DND-41 (cell line): ENCODE results near the gene CCDC192.

Experiments
- ATAC-seq: fragments of 200-7000 bp; cut with Tn5 transposase; 3 replicates; pipeline ENCODE4 v1.9.1; 2021; ENCODE audit warnings: low read depth; ENCODE audit not compliant: insufficient read depth
- DNase-seq: peaks from one replicate; pipeline ENCODE4 v3.0.0-alpha.2; 2020
- H2AFZ ChIP-seq: 2 replicates; pipeline ENCODE4 v1.6.0; 2012; ENCODE audit warnings: low read depth, low read length
- H3K27ac ChIP-seq: 2 replicates; pipeline ENCODE4 v1.5.1; 2012; ENCODE audit warnings: low read length, inconsistent platforms
- H3K27me3 ChIP-seq: fragments of 200-600 bp; sonication (generic); 2 replicates; pipeline ENCODE4 v1.6.0; 2012; ENCODE audit warnings: low read length, mild to moderate bottlenecking, inconsistent platforms; ENCODE audit not compliant: insufficient read depth, poor library complexity
- H3K36me3 ChIP-seq: 2 replicates; pipeline ENCODE4 v1.5.1; 2012; ENCODE audit warnings: low read length, inconsistent platforms; ENCODE audit not compliant: insufficient read depth
- H3K4me1 ChIP-seq: 2 replicates; pipeline ENCODE4 v1.5.1; 2012; ENCODE audit warnings: mild to moderate bottlenecking, low read length; ENCODE audit not compliant: insufficient read depth
- H3K4me2 ChIP-seq: 2 replicates; pipeline ENCODE4 v1.6.0; 2012; ENCODE audit warnings: mild to moderate bottlenecking, moderate library complexity, low read length, inconsistent platforms; ENCODE audit not compliant: insufficient read depth
- H3K4me3 ChIP-seq, 2 experiments: fragments of 200-600 bp in 1 of 2; shearing (Covaris generic) in 1 of 2; 2 replicates each; pipeline ENCODE4 v1.5.1; 2012 to 2016; ENCODE audit warnings: inconsistent platforms in 2 of 2, low read length in 2 of 2, mild to moderate bottlenecking in 2 of 2, low read depth in 1 of 2, moderate library complexity in 1 of 2
- H3K79me2 ChIP-seq: 2 replicates; pipeline ENCODE4 v1.6.0; 2012; ENCODE audit warnings: low read length, inconsistent platforms; ENCODE audit not compliant: insufficient read depth
- H3K9ac ChIP-seq: 2 replicates; pipeline ENCODE4 v1.6.0; 2012; ENCODE audit warnings: low read depth, mild to moderate bottlenecking, inconsistent platforms, low read length, moderate library complexity
- H3K9me3 ChIP-seq: 2 replicates; pipeline ENCODE4 v1.5.1; 2012; ENCODE audit warnings: low read length, moderate library complexity, mild to moderate bottlenecking, inconsistent platforms; ENCODE audit not compliant: insufficient read depth, severe bottlenecking
- H4K20me1 ChIP-seq: 2 replicates; pipeline ENCODE4 v1.6.0; 2012; ENCODE audit warnings: low read length; ENCODE audit not compliant: insufficient read depth
- CTCF ChIP-seq: IDR thresholded peaks from 2 replicates; pipeline ENCODE4 v1.5.1; 2012; ENCODE audit warnings: borderline replicate concordance, low read length, moderate library complexity, mild to moderate bottlenecking; ENCODE audit not compliant: poor library complexity, severe bottlenecking; ENCODE audit errors: extremely low read depth
- EZH2 ChIP-seq: IDR thresholded peaks from 3 replicates; pipeline ENCODE4 v1.6.1; 2012; ENCODE audit warnings: borderline replicate concordance, low read depth, mild to moderate bottlenecking, moderate library complexity, low read length, inconsistent platforms; ENCODE audit not compliant: severe bottlenecking

The CCDC192 gene

GRCh38 chr5:127834554-127834953 lies 131.4 kb downstream of the CCDC192 start:
- Histone ChIP-seq H2AFZ (no peak overlapping the region), H3K27me3 (peaks cover 5% of the 10 kb centered on the region), H3K4me1 (no peaks in the 10 kb centered on the region), H3K27ac (no peak overlapping the region), H3K4me2 (no peak overlapping the region), H3K9ac (no peak overlapping the region), H3K79me2 (no peaks in the 10 kb centered on the region), H4K20me1 (no peaks in the 10 kb centered on the region), H3K36me3 (no peaks in the 10 kb centered on the region), H3K9me3 (no peaks in the 10 kb centered on the region), H3K4me3 (no peak overlapping the region)
- ATAC-seq: no peak
- TF ChIP-seq CTCF (no peak), EZH2 (no peak)
- DNase-seq: no peak

GRCh38 chr5:127838661-127839060 lies 135.5 kb downstream of the CCDC192 start:
- Histone ChIP-seq H3K4me1 (no peaks in the 10 kb centered on the region), H3K27me3 (no peaks in the 10 kb centered on the region), H3K4me2 (no peak overlapping the region), H3K9me3 (no peaks in the 10 kb centered on the region), H4K20me1 (no peaks in the 10 kb centered on the region), H3K36me3 (no peaks in the 10 kb centered on the region), H3K27ac (no peak overlapping the region), H3K9ac (no peak overlapping the region), H3K79me2 (no peaks in the 10 kb centered on the region), H2AFZ (no peak overlapping the region), H3K4me3 (no peak overlapping the region)
- no peak for ATAC-seq
- DNase-seq: no peak
- no peak for TF ChIP-seq CTCF
- no peak for TF ChIP-seq EZH2

- H3K4me3 ChIP-seq: no peak overlapping the region
- no peaks in the 10 kb centered on the region for H3K27me3 ChIP-seq
- no peak for DNase-seq
- H3K79me2 ChIP-seq: no peaks in the 10 kb centered on the region
- no peaks in the 10 kb centered on the region for H3K9me3 ChIP-seq
- H3K27ac ChIP-seq: no peak overlapping the region
- no peaks in the 10 kb centered on the region for H3K36me3 ChIP-seq
- H3K4me1 ChIP-seq: no peaks in the 10 kb centered on the region
- H4K20me1 ChIP-seq: no peaks in the 10 kb centered on the region
- no peak for ATAC-seq
- H2AFZ ChIP-seq: no peak overlapping the region
- TF ChIP-seq EZH2 (no peak), CTCF (no peak)
- no peak overlapping the region for H3K9ac ChIP-seq
- no peak overlapping the region for H3K4me2 ChIP-seq
Observed at GRCh38 chr5:127839072-127839471, 135.9 kb downstream of the CCDC192 start.
